PFSK-1 (cell line): ENCODE measurements around the gene KIN.

ENCODE experiments used
- SIN3A ChIP-seq: IDR thresholded peaks from 2 replicates; pipeline ENCODE4 v1.6.1; 2012; ENCODE audit warnings: mild to moderate bottlenecking, low read length, moderate library complexity, borderline replicate concordance; ENCODE audit not compliant: insufficient read depth
- TAF1 ChIP-seq: IDR thresholded peaks from 2 replicates; pipeline ENCODE4 v1.6.1; 2012; ENCODE audit warnings: low read length, control low read depth, borderline replicate concordance; ENCODE audit not compliant: insufficient read depth

- no peak for TF ChIP-seq SIN3A
- TF ChIP-seq TAF1: no peak
These were observed 20.6 kb downstream of the KIN start for GRCh38 chr10:7767209-7767608.
